HFFc6 (cell line): ENCODE data around the gene ATP5PB. TPM values are rescaled to one million over a fixed set of nuclear protein-coding genes. Genes with fewer than 3 reads are reported as not detected.

Experiments used
- DNase-seq: peaks from one replicate; pipeline ENCODE4 v3.0.0-alpha.2; 2018
- H3K27ac Mint-ChIP-seq: 2 replicates; pipeline ENCODE4 v1.8.0; 2020; ENCODE audit warnings: mild to moderate bottlenecking, mixed read lengths
- H3K27me3 Mint-ChIP-seq: 2 replicates; pipeline ENCODE4 v1.8.0; 2021; ENCODE audit warnings: mild to moderate bottlenecking, moderate library complexity, mixed read lengths; ENCODE audit not compliant: insufficient read depth
- H3K36me3 Mint-ChIP-seq: 2 replicates; pipeline ENCODE4 v1.8.0; 2021; ENCODE audit warnings: low read depth, mixed read lengths
- H3K4me1 Mint-ChIP-seq: 2 replicates; pipeline ENCODE4 v1.8.0; 2020; ENCODE audit warnings: low read depth, mixed read lengths
- H3K4me3 Mint-ChIP-seq: 2 replicates; pipeline ENCODE4 v1.8.0; 2020; ENCODE audit warnings: mild to moderate bottlenecking, moderate library complexity, mixed read lengths
- H3K9me3 Mint-ChIP-seq: 2 replicates; pipeline ENCODE4 v1.8.0; 2020; ENCODE audit warnings: mild to moderate bottlenecking, mixed read lengths
- CTCF ChIP-seq: fragments of 200-600 bp; sonication (generic); IDR thresholded peaks from 2 replicates; pipeline ENCODE4 v1.5.0; 2021; ENCODE audit warnings: antibody characterized with exemption, mild to moderate bottlenecking
- total RNA-seq, 6 experiments: library from RNA; stranded (reverse); fragmentation: NEBNext Ultra II Directional; extraction: Animal tissue kit (Norgen Biotek cat#: 25700); gene quantifications; 2 replicates in 1 of 6; 3 replicates in 5 of 6; pipeline ENCODE4 v1.2.3, GENCODE V29; 2021

ATP5PB gene
- total RNA-seq, 6 experiments from 2014 or later, result 253 to 293 (median 285) TPM

- no peak for TF ChIP-seq CTCF
- DNase-seq, result no peak
- Mint-ChIP-seq H3K9me3 (peaks cover 3% of the 10 kb centered on the region; the same call in 1 of the 2 replicates), H3K27me3 (peaks cover 8% of the 10 kb centered on the region), H3K36me3 (no peaks in the 10 kb centered on the region), H3K27ac (no peak overlapping the region), H3K4me3 (no peak overlapping the region), H3K4me1 (no peaks in the 10 kb centered on the region; the same call in 1 of the 2 replicates)
These were observed 49.9 kb downstream of the ATP5PB start for GRCh38 chr1:111499026-111499785.

DNA sequence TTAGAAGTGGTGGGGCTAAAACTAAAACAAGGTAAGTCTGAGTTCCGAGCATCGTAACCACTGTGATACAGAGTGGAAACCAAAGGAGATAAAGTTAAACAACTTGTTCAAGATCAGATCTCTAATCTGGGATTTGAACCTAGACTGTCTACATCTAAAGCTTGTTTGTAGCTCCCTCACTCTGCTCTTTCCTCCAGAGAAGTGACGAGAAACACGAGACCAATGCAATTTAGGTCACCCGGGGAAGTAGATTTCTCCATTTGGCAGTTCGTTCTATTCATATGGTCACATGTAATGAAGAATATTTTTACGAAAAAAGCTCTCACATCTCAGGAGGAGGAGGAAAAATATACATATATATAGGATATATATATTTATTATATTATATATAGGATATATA lies 52.4 kb downstream of the ATP5PB start:
- Mint-ChIP-seq H3K36me3 (no peaks in the 10 kb centered on the region), H3K27me3 (peaks cover 6% of the 10 kb centered on the region), H3K4me1 (peaks cover 6% of the 10 kb centered on the region; the same call in 1 of the 2 replicates), H3K9me3 (0 out of 2 replicates have a peak, but pooled peaks cover under 1% of the 10 kb centered on the region), H3K27ac (no peak overlapping the region), H3K4me3 (no peak overlapping the region)
- no peak for DNase-seq
- no peak for TF ChIP-seq CTCF

DNA sequence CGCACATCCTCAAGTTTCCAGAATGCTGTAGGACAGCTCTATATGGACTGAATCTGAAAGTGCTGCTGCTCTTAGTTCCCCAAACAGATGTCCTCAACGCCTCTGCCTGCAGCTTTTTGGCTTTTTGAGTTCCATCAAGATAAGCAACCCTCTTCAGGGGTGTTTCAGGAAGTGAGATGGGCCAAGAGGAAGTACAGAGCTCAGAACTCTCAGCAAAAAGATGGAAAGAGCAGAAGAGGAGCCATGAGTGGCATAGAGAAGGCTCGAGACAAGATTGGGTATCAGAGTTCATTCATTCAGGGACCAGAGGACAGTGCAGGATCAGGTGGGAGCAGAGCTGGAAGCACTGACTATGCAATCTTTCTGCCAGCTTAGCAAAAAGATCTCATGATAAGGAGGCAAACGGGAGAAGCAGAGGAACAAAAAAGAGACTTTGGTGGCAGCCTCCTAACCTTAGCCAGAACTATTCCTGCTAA lies 54.4 kb downstream of the ATP5PB start, which contains the start of the genes ADORA3 and TMIGD3:
ADORA3 (minus strand) TSS at position 49 of the 476 bp plus-strand sequence. CDS start 279 bp downstream, outside the sequence.
TMIGD3 (minus strand) TSS at position 49 of the 476 bp plus-strand sequence. CDS start 279 bp downstream, outside the sequence.
- peaks cover 20% of the 10 kb centered on the region for H3K4me1 Mint-ChIP-seq
- peaks cover 6% of the 10 kb centered on the region for H3K27me3 Mint-ChIP-seq
- no peak for DNase-seq
- no peak within 1 kb of the TSS for H3K4me3 Mint-ChIP-seq
- TF ChIP-seq CTCF, result no peak
- H3K9me3 Mint-ChIP-seq, result no peaks in the 10 kb centered on the region
- no peak within 1 kb of the TSS for H3K27ac Mint-ChIP-seq
- no peaks in the 10 kb centered on the region for H3K36me3 Mint-ChIP-seq

DNA sequence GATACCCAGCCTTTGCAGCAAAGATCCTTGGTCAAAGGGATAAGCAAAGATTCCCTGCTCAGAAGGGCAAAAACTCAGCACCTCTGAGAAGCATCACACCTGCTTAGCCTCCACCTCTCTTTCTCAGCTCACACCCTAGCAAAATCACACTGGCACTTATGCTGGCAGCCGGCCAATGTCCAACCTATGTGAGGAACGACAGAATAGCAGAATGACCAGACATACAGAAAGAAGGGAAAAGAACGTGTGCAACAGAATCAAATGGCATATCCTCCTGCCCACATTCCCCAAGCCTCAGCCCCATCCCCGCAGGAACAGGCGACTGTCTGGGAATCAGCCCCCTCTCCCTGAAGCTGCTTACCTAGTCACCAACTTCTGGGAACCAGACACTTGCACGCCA lies 54.8 kb downstream of the ATP5PB start:
- H3K36me3 Mint-ChIP-seq, result no peaks in the 10 kb centered on the region
- H3K27me3 Mint-ChIP-seq, result peaks cover 6% of the 10 kb centered on the region
- no peaks in the 10 kb centered on the region for H3K9me3 Mint-ChIP-seq
- no peak for DNase-seq
- TF ChIP-seq CTCF, result no peak
- no peak overlapping the region for H3K4me3 Mint-ChIP-seq
- H3K4me1 Mint-ChIP-seq, result peaks cover 20% of the 10 kb centered on the region
- H3K27ac Mint-ChIP-seq, result no peak overlapping the region

GRCh38 chr1:111505641-111506119 lies 56.4 kb downstream of the ATP5PB start:
- peaks cover 6% of the 10 kb centered on the region; the same call in 1 of the 2 replicates for H3K27me3 Mint-ChIP-seq
- H3K9me3 Mint-ChIP-seq, result no peaks in the 10 kb centered on the region
- no peak overlapping the region for H3K27ac Mint-ChIP-seq
- H3K36me3 Mint-ChIP-seq, result no peaks in the 10 kb centered on the region
- TF ChIP-seq CTCF, result no peak
- no peak overlapping the region for H3K4me3 Mint-ChIP-seq
- peaks cover 20% of the 10 kb centered on the region for H3K4me1 Mint-ChIP-seq
- no peak for DNase-seq
